GM23338 (cell line): ENCODE data around the gene NTNG1. TPM values are rescaled to one million over a fixed set of nuclear protein-coding genes. Genes with fewer than 3 reads are reported as not detected.

Experiments
- ATAC-seq: fragments of 200-7000 bp; cut with Tn5 transposase; 3 replicates; pipeline ENCODE4 v1.9.1; 2020
- DNase-seq: peaks from one replicate; pipeline ENCODE4 v3.0.0-alpha.2; 2015; ENCODE audit warnings: low spot score
- H2AFZ ChIP-seq: fragments of 200-600 bp; sonication (generic); 2 replicates; pipeline ENCODE4 v1.8.0; 2016; ENCODE audit warnings: antibody characterized with exemption, mild to moderate bottlenecking, moderate library complexity
- H3F3A ChIP-seq: fragments of 200-600 bp; sonication (generic); replicated peaks from 2 replicates; pipeline ENCODE4 v1.8.0; 2017; ENCODE audit warnings: antibody characterized with exemption, mixed run types, low read depth
- H3K27ac ChIP-seq: fragments of 200-600 bp; sonication (generic); 2 replicates; pipeline ENCODE4 v1.6.1; 2016; ENCODE audit warnings: low read depth
- H3K27me3 ChIP-seq: fragments of 200-600 bp; sonication (generic); 2 replicates; pipeline ENCODE4 v1.8.0; 2016; ENCODE audit warnings: mild to moderate bottlenecking, mixed run types, moderate library complexity; ENCODE audit not compliant: insufficient read depth
- H3K36me3 ChIP-seq: fragments of 200-600 bp; sonication (generic); 2 replicates; pipeline ENCODE4 v1.8.0; 2016; ENCODE audit warnings: mild to moderate bottlenecking; ENCODE audit not compliant: insufficient read depth
- H3K4me1 ChIP-seq: fragments of 200-600 bp; sonication (generic); 2 replicates; pipeline ENCODE4 v1.8.0; 2016; ENCODE audit warnings: mild to moderate bottlenecking, moderate library complexity; ENCODE audit not compliant: insufficient read depth
- H3K4me2 ChIP-seq: fragments of 200-600 bp; sonication (generic); 2 replicates; pipeline ENCODE4 v1.7.1; 2017; ENCODE audit warnings: mixed run types
- H3K4me3 ChIP-seq: fragments of 200-600 bp; sonication (generic); 2 replicates; pipeline ENCODE4 v1.6.1; 2016; ENCODE audit warnings: mixed run types
- H3K79me2 ChIP-seq: fragments of 200-600 bp; sonication (generic); replicated peaks from 2 replicates; pipeline ENCODE4 v1.8.0; 2017; ENCODE audit warnings: mild to moderate bottlenecking; ENCODE audit not compliant: insufficient read depth
- H3K9me2 ChIP-seq: fragments of 200-600 bp; sonication (generic); 2 replicates; pipeline ENCODE4 v1.8.0; 2017; ENCODE audit not compliant: insufficient read depth
- H4K20me1 ChIP-seq: fragments of 200-600 bp; sonication (generic); replicated peaks from 2 replicates; pipeline ENCODE4 v1.8.0; 2017; ENCODE audit warnings: mild to moderate bottlenecking; ENCODE audit not compliant: insufficient read depth
- H3K27ac Mint-ChIP-seq: 2 replicates; pipeline ENCODE4 v1.8.0; 2020; ENCODE audit warnings: inconsistent platforms, mild to moderate bottlenecking, moderate library complexity, mixed read lengths
- H3K27me3 Mint-ChIP-seq: 3 replicates; pipeline ENCODE4 v1.8.0; 2022; ENCODE audit warnings: low read depth, mild to moderate bottlenecking, moderate library complexity, mixed read lengths, inconsistent platforms; ENCODE audit not compliant: insufficient read depth, poor library complexity
- H3K36me3 Mint-ChIP-seq: 3 replicates; pipeline ENCODE4 v1.8.0; 2021; ENCODE audit warnings: low read depth, mild to moderate bottlenecking, inconsistent platforms, moderate library complexity, mixed read lengths
- H3K4me1 Mint-ChIP-seq: 3 replicates; pipeline ENCODE4 v1.8.0; 2020; ENCODE audit warnings: mild to moderate bottlenecking, inconsistent platforms, mixed read lengths
- H3K4me3 Mint-ChIP-seq: 3 replicates; pipeline ENCODE4 v1.8.0; 2021; ENCODE audit warnings: moderate library complexity, mild to moderate bottlenecking, inconsistent platforms, mixed read lengths
- H3K9me3 Mint-ChIP-seq: 3 replicates; pipeline ENCODE4 v1.8.0; 2020; ENCODE audit warnings: moderate library complexity, mild to moderate bottlenecking, inconsistent platforms, mixed read lengths
- CREB1 ChIP-seq: fragments of 250-450 bp; sonication (Bioruptor Pico); IDR thresholded peaks from 2 replicates; pipeline ENCODE4 v1.5.0; 2020; ENCODE audit warnings: low read depth, mild to moderate bottlenecking, moderate library complexity
- EZH2phosphoT487 ChIP-seq: fragments of 200-600 bp; sonication (generic); IDR thresholded peaks from one replicate; pipeline ENCODE4 v1.8.1; 2018; ENCODE audit warnings: antibody characterized with exemption; ENCODE audit not compliant: unreplicated experiment
- POLR2AphosphoS5 ChIP-seq: IDR thresholded peaks from 2 replicates; pipeline ENCODE4 v1.6.1; 2016; ENCODE audit warnings: antibody characterized with exemption, low read depth
- ZNF114 ChIP-seq: fragments of 250-450 bp; sonication (Bioruptor Pico); IDR thresholded peaks from 2 replicates; pipeline ENCODE4 v1.5.0; 2020; ENCODE audit warnings: mild to moderate bottlenecking, moderate library complexity
- polyA plus RNA-seq: library from polyadenylated mRNA; unstranded; fragments of >200 nt; fragmentation: Nextera tagmentation; extraction: Ambion mirVana; gene quantifications from 2 replicates; pipeline ENCODE4 v1.2.1, GENCODE V29; 2016
- total RNA-seq: library from RNA; depleted of rRNA; stranded (reverse); fragments of >200 nt; shearing (Covaris generic); gene quantifications from 2 replicates; pipeline ENCODE4 v1.2.3, GENCODE V29; 2014
- TF ChIP-seq, protein P1 (sequence below): IDR thresholded peaks from one replicate; pipeline ENCODE4 v1.6.1; 2018; ENCODE audit warnings: antibody characterized with exemption; ENCODE audit not compliant: unreplicated experiment
- TF ChIP-seq, protein P2 (sequence below), 2 experiments: fragments of 200-600 bp in 1 of 2; sonication (generic) in 1 of 2; conservative IDR thresholded peaks; 2 replicates each; pipeline versions ENCODE4 v1.5.1 to v1.6.1; 2016 to 2017; ENCODE audit warnings: antibody characterized with exemption in 2 of 2, low read depth in 2 of 2, mild to moderate bottlenecking in 2 of 2, moderate library complexity in 1 of 2
- TF ChIP-seq, protein P3 (sequence below): fragments of 250-450 bp; sonication (Bioruptor Pico); IDR thresholded peaks from 2 replicates; pipeline ENCODE4 v1.5.0; 2020; ENCODE audit warnings: mild to moderate bottlenecking, moderate library complexity

NTNG1 gene
- total and polyA plus RNA-seq, 2 experiments from 2014 or later = 7.2 to 10.3 TPM

DNA sequence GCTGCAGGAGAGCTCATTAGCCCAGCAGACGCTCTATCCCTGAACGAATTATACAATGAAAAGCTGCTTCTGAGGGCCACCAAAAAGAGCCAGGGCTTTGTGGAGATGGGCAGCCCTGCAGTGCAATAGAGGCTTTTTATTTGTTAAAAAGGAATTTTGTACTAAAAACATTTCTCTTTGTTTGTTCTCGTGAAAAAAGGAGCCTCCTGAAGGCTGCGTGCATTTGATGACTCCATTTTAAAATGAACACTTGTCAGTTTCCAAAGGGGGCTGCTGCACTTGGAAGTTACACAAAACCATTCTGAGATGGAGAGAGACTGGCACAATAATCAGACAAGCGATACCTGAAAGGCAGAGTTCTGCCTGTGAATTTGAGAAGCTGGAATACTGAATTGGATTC lies 202.8 kb downstream of the NTNG1 start:
- no peaks in the 10 kb centered on the region for H3K27me3 ChIP-seq
- H2AFZ ChIP-seq = 0 out of 2 replicates have a peak overlapping the region, but pooled peaks have one; percentile 44
- Mint-ChIP-seq H3K27me3 (no peaks in the 10 kb centered on the region), H3K36me3 (no peaks in the 10 kb centered on the region), H3K27ac (no peak overlapping the region), H3K9me3 (no peaks in the 10 kb centered on the region), H3K4me1 (peaks cover 23% of the 10 kb centered on the region), H3K4me3 (no peak overlapping the region)
- no peak overlapping the region for H3K4me2 ChIP-seq
- H3K27ac ChIP-seq = no peak overlapping the region
- no peaks in the 10 kb centered on the region for H3K36me3 ChIP-seq
- H3K4me3 ChIP-seq = no peak overlapping the region
- no peaks in the 10 kb centered on the region; the same call in 1 of the 2 replicates for H3K4me1 ChIP-seq
- no peak for TF ChIP-seq ZNF114
- TF ChIP-seq CREB1 (CRISPR knock-in tag) = no peak
- TF ChIP-seq, protein P1, sequence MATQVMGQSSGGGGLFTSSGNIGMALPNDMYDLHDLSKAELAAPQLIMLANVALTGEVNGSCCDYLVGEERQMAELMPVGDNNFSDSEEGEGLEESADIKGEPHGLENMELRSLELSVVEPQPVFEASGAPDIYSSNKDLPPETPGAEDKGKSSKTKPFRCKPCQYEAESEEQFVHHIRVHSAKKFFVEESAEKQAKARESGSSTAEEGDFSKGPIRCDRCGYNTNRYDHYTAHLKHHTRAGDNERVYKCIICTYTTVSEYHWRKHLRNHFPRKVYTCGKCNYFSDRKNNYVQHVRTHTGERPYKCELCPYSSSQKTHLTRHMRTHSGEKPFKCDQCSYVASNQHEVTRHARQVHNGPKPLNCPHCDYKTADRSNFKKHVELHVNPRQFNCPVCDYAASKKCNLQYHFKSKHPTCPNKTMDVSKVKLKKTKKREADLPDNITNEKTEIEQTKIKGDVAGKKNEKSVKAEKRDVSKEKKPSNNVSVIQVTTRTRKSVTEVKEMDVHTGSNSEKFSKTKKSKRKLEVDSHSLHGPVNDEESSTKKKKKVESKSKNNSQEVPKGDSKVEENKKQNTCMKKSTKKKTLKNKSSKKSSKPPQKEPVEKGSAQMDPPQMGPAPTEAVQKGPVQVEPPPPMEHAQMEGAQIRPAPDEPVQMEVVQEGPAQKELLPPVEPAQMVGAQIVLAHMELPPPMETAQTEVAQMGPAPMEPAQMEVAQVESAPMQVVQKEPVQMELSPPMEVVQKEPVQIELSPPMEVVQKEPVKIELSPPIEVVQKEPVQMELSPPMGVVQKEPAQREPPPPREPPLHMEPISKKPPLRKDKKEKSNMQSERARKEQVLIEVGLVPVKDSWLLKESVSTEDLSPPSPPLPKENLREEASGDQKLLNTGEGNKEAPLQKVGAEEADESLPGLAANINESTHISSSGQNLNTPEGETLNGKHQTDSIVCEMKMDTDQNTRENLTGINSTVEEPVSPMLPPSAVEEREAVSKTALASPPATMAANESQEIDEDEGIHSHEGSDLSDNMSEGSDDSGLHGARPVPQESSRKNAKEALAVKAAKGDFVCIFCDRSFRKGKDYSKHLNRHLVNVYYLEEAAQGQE = no peak
- TF ChIP-seq, protein P2, sequence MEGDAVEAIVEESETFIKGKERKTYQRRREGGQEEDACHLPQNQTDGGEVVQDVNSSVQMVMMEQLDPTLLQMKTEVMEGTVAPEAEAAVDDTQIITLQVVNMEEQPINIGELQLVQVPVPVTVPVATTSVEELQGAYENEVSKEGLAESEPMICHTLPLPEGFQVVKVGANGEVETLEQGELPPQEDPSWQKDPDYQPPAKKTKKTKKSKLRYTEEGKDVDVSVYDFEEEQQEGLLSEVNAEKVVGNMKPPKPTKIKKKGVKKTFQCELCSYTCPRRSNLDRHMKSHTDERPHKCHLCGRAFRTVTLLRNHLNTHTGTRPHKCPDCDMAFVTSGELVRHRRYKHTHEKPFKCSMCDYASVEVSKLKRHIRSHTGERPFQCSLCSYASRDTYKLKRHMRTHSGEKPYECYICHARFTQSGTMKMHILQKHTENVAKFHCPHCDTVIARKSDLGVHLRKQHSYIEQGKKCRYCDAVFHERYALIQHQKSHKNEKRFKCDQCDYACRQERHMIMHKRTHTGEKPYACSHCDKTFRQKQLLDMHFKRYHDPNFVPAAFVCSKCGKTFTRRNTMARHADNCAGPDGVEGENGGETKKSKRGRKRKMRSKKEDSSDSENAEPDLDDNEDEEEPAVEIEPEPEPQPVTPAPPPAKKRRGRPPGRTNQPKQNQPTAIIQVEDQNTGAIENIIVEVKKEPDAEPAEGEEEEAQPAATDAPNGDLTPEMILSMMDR (conservative IDR thresholded peaks at IDR 0.05; ENCODE audit: low read depth in 2 of 2) = no peak
- no peak for TF ChIP-seq EZH2phosphoT487
- no peak for TF ChIP-seq POLR2AphosphoS5
- TF ChIP-seq, protein P3, sequence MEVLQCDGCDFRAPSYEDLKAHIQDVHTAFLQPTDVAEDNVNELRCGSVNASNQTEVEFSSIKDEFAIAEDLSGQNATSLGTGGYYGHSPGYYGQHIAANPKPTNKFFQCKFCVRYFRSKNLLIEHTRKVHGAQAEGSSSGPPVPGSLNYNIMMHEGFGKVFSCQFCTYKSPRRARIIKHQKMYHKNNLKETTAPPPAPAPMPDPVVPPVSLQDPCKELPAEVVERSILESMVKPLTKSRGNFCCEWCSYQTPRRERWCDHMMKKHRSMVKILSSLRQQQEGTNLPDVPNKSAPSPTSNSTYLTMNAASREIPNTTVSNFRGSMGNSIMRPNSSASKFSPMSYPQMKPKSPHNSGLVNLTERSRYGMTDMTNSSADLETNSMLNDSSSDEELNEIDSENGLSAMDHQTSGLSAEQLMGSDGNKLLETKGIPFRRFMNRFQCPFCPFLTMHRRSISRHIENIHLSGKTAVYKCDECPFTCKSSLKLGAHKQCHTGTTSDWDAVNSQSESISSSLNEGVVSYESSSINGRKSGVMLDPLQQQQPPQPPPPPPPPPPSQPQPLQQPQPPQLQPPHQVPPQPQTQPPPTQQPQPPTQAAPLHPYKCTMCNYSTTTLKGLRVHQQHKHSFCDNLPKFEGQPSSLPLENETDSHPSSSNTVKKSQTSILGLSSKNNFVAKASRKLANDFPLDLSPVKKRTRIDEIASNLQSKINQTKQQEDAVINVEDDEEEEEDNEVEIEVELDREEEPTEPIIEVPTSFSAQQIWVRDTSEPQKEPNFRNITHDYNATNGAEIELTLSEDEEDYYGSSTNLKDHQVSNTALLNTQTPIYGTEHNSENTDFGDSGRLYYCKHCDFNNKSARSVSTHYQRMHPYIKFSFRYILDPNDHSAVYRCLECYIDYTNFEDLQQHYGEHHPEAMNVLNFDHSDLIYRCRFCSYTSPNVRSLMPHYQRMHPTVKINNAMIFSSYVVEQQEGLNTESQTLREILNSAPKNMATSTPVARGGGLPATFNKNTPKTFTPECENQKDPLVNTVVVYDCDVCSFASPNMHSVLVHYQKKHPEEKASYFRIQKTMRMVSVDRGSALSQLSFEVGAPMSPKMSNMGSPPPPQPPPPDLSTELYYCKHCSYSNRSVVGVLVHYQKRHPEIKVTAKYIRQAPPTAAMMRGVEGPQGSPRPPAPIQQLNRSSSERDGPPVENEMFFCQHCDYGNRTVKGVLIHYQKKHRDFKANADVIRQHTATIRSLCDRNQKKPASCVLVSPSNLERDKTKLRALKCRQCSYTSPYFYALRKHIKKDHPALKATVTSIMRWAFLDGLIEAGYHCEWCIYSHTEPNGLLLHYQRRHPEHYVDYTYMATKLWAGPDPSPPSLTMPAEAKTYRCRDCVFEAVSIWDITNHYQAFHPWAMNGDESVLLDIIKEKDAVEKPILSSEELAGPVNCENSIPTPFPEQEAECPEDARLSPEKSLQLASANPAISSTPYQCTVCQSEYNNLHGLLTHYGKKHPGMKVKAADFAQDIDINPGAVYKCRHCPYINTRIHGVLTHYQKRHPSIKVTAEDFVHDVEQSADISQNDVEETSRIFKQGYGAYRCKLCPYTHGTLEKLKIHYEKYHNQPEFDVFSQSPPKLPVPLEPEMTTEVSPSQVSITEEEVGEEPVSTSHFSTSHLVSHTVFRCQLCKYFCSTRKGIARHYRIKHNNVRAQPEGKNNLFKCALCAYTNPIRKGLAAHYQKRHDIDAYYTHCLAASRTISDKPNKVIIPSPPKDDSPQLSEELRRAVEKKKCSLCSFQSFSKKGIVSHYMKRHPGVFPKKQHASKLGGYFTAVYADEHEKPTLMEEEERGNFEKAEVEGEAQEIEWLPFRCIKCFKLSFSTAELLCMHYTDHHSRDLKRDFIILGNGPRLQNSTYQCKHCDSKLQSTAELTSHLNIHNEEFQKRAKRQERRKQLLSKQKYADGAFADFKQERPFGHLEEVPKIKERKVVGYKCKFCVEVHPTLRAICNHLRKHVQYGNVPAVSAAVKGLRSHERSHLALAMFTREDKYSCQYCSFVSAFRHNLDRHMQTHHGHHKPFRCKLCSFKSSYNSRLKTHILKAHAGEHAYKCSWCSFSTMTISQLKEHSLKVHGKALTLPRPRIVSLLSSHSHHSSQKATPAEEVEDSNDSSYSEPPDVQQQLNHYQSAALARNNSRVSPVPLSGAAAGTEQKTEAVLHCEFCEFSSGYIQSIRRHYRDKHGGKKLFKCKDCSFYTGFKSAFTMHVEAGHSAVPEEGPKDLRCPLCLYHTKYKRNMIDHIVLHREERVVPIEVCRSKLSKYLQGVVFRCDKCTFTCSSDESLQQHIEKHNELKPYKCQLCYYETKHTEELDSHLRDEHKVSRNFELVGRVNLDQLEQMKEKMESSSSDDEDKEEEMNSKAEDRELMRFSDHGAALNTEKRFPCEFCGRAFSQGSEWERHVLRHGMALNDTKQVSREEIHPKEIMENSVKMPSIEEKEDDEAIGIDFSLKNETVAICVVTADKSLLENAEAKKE (CRISPR knock-in tag) = no peak
- H3K9me2 ChIP-seq = 0 out of 2 replicates have a peak, but pooled peaks cover 3% of the 10 kb centered on the region
- H4K20me1 ChIP-seq = no peaks in the 10 kb centered on the region
- ATAC-seq (no peak), DNase-seq (no peak)
- H3F3A ChIP-seq = no peaks in the 10 kb centered on the region
- H3K79me2 ChIP-seq = no peaks in the 10 kb centered on the region
